Fibroblast of gingiva (primary cell): ENCODE measurements around the gene SLC24A3.
A peak's percentile ranks its signal among the peaks of the same experiment; 100 is the strongest.

Source experiments
- DNase-seq: peaks from one replicate; pipeline ENCODE4 v3.0.0-alpha.2; 2011; ENCODE audit warnings: low read depth

Gene SLC24A3

DNA sequence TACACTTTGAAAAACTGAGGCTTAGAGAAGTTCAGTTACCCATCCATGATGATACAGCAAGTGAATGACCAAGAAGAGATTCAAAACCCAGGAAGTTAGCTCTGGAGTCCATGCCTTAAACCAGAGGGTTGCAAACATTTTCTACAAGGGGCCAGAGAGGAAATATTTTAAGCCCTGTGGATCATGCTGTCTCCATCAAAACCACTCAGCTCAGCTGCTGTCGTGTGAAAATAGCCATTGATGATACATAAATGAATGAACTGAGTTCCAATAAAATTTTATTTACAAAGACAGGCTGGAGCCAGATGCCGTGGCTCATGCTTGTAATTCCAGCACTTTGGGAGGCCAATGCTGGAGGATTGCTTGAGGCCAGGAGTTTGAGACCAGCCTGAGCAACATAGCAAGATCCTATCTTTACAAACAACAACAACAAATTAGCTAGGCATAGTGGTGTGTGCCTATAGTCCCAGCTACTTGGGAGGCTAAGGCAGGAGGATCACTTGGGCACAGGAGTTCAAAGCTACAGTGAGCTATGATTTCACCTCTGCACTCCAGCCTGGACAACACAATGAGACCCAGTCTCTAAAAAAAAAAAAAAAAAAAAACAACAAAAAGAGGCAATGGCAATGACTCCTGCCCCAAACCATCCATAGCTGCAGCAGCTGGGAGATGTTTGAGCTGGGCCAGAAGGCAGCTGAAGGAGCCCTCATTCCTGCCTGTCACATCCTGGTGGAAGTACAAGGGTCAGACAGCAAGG, 501.6 kb downstream of the SLC24A3 start:
- no peak for DNase-seq

DNA sequence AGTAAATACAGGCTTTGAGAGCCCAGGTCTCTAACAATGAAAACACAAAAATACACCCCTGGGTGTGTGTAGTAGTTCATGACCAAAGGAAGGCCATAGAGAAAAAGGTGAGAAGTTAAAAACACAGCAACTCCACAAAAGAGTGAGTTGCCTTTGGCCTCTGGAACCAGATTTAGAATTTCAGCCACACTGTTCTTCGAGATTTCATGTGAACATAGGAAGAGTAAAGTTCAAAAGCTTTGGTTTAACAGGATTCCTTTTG, 502.1 kb downstream of the SLC24A3 start:
- DNase-seq, result no peak

DNA sequence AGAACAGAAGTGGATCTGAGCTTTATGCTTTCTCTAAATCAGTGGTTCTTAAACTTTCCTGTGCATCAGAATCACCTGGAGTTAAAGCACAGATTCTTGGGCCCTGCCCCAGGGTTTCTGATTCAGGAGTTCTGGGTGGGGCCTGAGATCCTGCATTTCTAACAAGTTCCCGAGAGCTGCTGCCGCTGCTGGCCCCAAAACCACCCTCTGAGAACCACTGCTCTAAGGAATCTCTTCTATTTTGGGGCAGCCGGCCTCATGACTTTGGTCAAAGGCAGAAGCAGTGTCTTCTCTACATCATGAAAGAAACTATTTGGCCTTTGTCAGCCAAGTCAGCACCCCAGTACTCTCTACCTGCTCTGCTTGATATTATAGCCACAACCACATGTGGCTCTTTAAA, 503.5 kb downstream of the SLC24A3 start:
- no peak for DNase-seq

DNA sequence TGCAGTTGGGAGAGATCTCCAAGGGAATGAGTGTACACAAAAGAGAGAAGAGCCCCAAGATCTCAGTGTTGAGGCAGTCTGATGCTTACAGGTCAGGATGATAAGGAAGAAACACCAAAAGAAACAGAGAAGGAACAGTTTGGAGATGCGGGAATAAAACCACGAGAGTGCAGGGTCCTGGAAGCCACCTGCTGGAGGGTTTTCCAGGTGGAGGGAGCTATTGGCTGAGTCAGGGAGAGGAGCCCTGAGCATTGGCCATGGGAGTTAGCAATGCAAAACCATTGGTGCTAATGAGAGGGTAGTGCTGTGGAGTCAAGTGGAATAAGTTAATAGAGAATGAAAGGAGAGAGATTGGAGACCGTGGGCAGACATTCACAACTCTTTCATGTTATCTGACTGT, 506.4 kb downstream of the SLC24A3 start:
- DNase-seq, result no peak

GRCh38 chr20:19720991-19721390, 508.5 kb downstream of the SLC24A3 start:
- no peak for DNase-seq

DNA sequence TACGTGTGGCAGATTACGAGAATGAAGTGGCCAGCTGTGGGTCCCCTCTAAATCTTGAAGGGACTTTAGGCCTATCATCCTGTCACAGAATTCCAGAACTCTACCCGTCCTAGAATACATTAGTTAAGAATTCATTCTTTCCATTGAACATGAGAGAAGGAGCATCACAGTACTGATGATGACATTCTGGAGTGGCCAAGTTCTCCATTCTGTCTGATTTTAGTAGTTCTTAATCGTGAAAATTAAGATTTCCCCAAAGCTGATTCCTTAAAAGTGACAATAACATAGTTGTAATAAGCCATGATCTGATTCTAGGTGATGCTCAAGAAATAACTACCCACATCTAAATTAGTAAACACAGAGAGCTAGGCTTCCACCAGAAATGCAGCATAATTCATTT, 510.6 kb downstream of the SLC24A3 start:
- no peak for DNase-seq

- no peak for DNase-seq
Measured at GRCh38 chr20:19723813-19724430, 511.5 kb downstream of the SLC24A3 start.

GRCh38 chr20:19725373-19725772, 512.9 kb downstream of the SLC24A3 start:
- DNase-seq, result no peak

DNA sequence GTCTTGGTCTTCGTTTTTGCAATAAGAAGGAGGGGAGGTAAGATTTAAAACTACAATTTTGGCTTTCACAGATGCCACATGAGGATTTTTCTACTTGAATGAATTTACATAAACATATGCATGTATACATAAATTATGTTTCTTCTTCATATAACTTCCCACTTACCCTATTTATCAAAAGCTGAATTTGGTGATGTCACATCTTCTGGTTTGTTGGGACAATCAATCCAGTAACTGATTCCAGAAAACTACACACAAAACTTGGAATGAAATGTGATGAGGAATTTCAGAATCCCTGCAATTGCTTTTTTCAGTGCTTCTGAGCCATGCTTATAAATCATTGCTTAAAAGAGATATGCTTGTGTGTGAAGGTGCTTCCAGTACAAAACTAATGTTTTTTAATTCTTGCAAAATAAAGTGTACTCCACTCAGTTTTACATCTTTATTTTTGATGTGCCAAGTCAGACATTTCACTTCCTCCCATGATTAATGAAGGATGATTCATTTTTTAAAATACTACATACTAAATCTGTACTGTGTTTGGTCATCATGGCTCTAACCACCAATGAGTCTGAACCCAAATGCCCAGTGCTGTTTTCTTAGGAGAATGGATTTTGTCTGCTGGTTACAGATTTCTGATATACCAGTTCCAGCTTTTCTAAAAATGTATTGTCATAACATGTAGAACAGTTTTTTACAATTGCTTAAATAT, 513.5 kb downstream of the SLC24A3 start:
- DNase-seq, result no peak

DNA sequence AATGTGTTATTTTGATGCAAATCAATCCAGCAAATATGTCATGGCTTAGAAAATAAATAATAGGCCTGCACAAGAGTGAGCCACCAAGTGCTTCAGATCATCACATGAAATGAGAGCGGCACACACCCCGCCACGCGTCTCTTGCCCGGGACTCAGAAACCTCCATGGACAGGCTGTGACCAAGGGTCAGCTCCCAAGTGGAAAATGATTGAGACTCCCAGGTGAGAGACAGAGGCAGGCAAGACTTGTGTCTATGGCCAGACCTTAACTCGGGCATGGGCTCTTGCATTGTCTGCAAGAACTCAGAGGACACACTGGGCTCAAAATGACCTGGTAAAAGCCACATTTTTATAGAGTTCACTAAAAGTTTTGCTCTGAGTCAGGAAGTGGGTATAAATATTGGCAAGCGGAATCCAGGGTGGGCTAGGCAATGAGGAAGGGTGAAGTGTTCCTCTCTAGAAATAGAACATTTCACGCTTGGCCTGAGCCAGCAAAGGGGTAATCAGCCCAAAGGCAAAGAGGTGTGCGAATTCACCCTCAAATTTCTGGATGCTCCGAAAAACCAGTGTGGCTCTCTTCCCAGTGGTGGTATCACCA, 514.9 kb downstream of the SLC24A3 start:
- no peak for DNase-seq

- DNase-seq, result no peak
Measured at GRCh38 chr20:19729672-19730071, 517.2 kb downstream of the SLC24A3 start.

GRCh38 chr20:19730706-19731105, 518.3 kb downstream of the SLC24A3 start:
- no peak for DNase-seq

DNA sequence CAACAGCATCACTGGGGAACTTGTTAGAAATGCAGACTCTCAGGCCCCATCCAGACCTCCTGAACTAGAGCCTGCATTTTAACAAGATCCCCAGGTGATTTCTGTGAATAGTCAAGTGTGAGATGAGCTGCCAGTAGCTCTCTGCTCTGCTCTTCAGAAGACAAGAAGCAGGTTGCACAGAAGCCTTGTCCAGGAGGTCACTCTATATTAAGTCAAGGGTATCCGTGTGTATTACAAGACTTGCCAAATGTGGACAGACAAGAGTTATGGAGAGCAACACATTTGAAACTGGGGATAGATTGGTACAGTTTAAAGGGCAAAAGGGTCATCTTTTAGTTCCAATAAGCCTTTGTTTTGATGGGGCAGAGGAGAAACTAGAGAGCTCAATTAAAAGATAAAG, 522.4 kb downstream of the SLC24A3 start:
- DNase-seq, result no peak

- peak; percentile 89 for DNase-seq
Measured at GRCh38 chr20:19735446-19735845, 523.0 kb downstream of the SLC24A3 start.

- peak; percentile 79 for DNase-seq
Measured at GRCh38 chr20:19737025-19737424, 524.6 kb downstream of the SLC24A3 start.

- no peak for DNase-seq
Measured at GRCh38 chr20:19738951-19739350, 526.5 kb downstream of the SLC24A3 start.

DNA sequence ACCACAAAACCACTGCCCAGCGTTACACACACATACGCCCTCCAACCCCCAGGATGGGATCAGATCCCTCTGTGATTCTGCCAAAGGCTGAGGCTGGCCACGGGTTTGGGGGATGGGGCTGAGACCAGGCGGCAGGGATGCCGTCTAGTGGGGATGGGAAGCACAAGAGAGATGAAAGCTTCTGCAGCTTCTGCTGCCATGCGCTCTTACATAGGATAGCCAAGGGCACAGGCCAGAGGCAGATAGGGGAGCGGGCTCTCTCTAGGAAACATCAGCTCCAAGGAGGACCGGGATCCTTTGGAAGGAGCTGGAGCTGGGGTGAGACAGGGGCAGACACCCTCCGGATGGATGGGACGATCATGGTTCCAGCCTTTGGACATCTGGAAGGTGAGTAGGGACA, 526.9 kb downstream of the SLC24A3 start:
- no peak for DNase-seq

DNA sequence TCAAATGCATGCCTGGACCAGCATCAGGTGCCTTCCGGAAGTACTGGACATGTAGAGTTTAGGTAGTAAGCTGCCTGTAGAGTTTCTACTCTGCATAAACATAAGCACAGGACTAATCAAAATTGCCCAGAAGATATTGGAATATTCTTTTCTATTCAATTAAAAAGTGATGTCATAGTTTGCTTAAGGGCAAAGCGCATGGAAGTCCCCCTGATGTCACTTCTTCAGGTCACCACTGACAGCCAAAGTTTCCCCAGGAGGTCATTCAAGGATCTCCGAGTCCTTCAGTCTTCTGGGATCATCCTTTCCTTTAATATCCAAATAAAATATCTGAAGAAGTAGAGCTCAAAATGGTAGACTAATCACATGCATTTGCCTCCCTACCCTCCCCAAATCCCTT, 528.1 kb downstream of the SLC24A3 start:
- no peak for DNase-seq

GRCh38 chr20:19741924-19742323, 529.5 kb downstream of the SLC24A3 start:
- DNase-seq, result peak; percentile 15

GRCh38 chr20:19742974-19743639, 530.7 kb downstream of the SLC24A3 start:
- no peak for DNase-seq

- no peak for DNase-seq
Measured at GRCh38 chr20:19743640-19743995, 531.2 kb downstream of the SLC24A3 start.

DNA sequence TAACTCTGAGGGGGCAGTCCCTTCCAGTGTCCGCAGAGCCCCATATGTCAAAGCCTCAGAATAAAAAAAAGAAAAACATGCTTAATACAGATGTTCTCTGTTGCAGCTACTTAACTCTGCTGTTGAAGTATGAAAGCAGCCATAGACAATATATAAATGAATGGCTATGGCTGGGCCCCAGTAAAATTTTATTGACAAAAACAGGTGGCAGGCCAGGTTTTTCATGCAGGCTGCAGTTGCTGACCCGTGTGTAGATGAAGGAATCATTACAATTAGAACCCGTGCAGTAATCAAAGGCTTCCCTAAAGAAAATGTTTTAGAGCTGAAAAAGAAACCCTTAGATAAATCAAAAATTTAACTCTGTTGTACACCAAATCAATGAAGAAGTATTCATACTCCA, 532.7 kb downstream of the SLC24A3 start:
- no peak for DNase-seq

GRCh38 chr20:19745584-19745983, 533.1 kb downstream of the SLC24A3 start:
- no peak for DNase-seq
